Measurements from ENCODE around the gene ARHGAP1. TPM values are rescaled to one million over a fixed set of nuclear protein-coding genes. Genes with fewer than 3 reads are reported as not detected.

The ARHGAP1 gene
- total and polyA plus RNA-seq, 2 of the 4 experiments (the other 2 are of a cell fraction), result 46.6 to 78.8 TPM

DNA sequence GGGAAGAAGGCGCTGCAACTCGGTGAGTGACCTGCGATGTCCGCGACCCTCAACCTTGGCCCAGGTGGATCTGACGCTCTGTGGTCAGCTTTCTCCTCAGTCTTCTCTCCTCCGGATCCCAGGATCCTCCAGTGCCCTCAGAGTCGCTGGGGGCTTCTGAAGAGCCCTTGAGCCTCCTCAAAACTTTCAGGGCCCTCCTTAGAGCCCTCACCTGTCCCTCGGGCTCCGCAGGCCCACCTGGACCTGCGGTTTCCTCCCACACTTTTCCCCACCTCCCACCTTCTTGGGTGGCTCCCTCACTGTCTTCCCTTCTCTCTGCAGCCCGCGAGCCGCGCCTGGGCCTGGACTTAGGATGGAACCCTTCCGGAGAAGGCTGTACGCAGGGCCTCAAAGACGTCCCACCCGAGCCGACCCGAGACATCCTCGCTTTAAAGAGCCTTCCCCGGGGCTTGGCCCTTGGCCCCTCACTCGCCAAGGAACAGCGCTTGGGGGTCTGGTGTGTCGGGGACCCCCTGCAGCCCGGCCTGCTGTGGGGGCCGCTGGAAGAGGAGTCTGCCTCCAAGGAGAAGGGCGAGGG is 747 bp upstream of the ARHGAP1 start:
- H4K5ac ChIP-seq (ENCODE audit: low read depth, low read length), result peak overlapping the region; percentile 92
- H3K18ac ChIP-seq (ENCODE audit: low read depth, low read length), result peak overlapping the region; percentile 71
- peaks cover 11% of the 10 kb centered on the region for H3K4me1 ChIP-seq (ENCODE audit: control insufficient read depth, insufficient read depth, low read length)
- WGBS, 2 experiments (ENCODE audit: extremely low coverage in 2 of 2, insufficient read length in 1 of 2), result 3% methylated on average over 10 of the region's 29 CpGs; no CpG with 5 or more reads in 1 of the 2 experiments
- H2AK5ac ChIP-seq (ENCODE audit: low read depth, low read length), result peak overlapping the region; percentile 94
- intact Hi-C loops (cut with micrococcal nuclease), result no loop called here
- peaks cover 7% of the 10 kb centered on the region; the same call in 1 of the 2 replicates for H4K20me1 ChIP-seq (ENCODE audit: insufficient read depth, low read length)
- H3K27me3 ChIP-seq (ENCODE audit: control insufficient read depth, insufficient read depth, low read length), result no peaks in the 10 kb centered on the region
- TF ChIP-seq POLR2A (IDR thresholded peaks at IDR 0.05; ENCODE audit: low read depth, low read length) (no peak), CHD1 (IDR thresholded peaks at IDR 0.05; ENCODE audit: low read depth, low read length) (0 out of 2 replicates have a peak, but pooled peaks have one; percentile 54), NFE2L2 (IDR thresholded peaks at IDR 0.05; ENCODE audit: low read depth, low read length) (no peak), RFX5 (IDR thresholded peaks at IDR 0.05; ENCODE audit: low read depth, low read length) (no peak), RAD21 (IDR thresholded peaks at IDR 0.05; ENCODE audit: low read length) (peak; percentile 19; the same call in 1 of the 2 replicates), BHLHE40 (IDR thresholded peaks at IDR 0.05; ENCODE audit: low read depth, low read length) (no peak)
- peak overlapping the region; percentile 47 for H3K14ac ChIP-seq (replicated peaks; ENCODE audit: low read depth, low read length)
- peak overlapping the region; percentile 96 for H3K4me2 ChIP-seq (ENCODE audit: low read depth, low read length)
- H2AK9ac ChIP-seq (replicated peaks; ENCODE audit: low read depth, low read length, poor library complexity), result peak overlapping the region; percentile 63
- H3K9me3 ChIP-seq (ENCODE audit: control insufficient read depth, insufficient read depth, low read length), result no peaks in the 10 kb centered on the region
- CTCF ChIA-PET, result no interaction called here
- H3K23ac ChIP-seq (ENCODE audit: low read depth, low read length), result peak overlapping the region; percentile 4; the same call in 1 of the 2 replicates
- H3K9me1 ChIP-seq (ENCODE audit: insufficient read depth, low read length), result peaks cover 12% of the 10 kb centered on the region; the same call in 1 of the 2 replicates
- H3K27ac ChIP-seq (ENCODE audit: insufficient read depth, low read length), result peak overlapping the region; percentile 98
- H4K8ac ChIP-seq (ENCODE audit: low read depth in 2 of 2, low read length in 2 of 2), result peak overlapping the region; percentile 90 to 99
- peak overlapping the region; percentile 99 for H3K56ac ChIP-seq (ENCODE audit: extremely low read depth, insufficient read depth, low read length)
- H3K9ac ChIP-seq (ENCODE audit: low read depth, low read length), result peak overlapping the region; percentile 98
- peak overlapping the region; percentile 2; the same call in 1 of the 2 replicates for H2BK120ac ChIP-seq (ENCODE audit: low read depth, low read length)
- H3K4ac ChIP-seq (ENCODE audit: low read depth, low read length), result peak overlapping the region; percentile 65
- H2BK15ac ChIP-seq (ENCODE audit: low read depth, low read length), result 0 out of 3 replicates have a peak overlapping the region, but pooled peaks have one; percentile 82
- peaks cover 18 to 78% of the 10 kb centered on the region in 2 experiments; a peak in 3 of 4 replicates for H3K79me1 ChIP-seq (ENCODE audit: low read depth in 1 of 2, low read length in 2 of 2)
- peak overlapping the region; percentile 95 for H2BK5ac ChIP-seq (ENCODE audit: low read depth, low read length, poor library complexity, severe bottlenecking)
- in situ Hi-C loops (cut with MboI; ENCODE audit: low sequenced_read_pairs), result no loop called here
- ATAC-seq (ENCODE audit: low read depth) (no peak), DNase-seq (no peak)
- peaks cover 40% of the 10 kb centered on the region for H3K36me3 ChIP-seq (ENCODE audit: control insufficient read depth, insufficient read depth, low read length)
- TSS peak; percentile 83 for BruUV-seq (replicated peaks)
- H2BK20ac ChIP-seq (ENCODE audit: low read depth, low read length), result no peak overlapping the region
- POLR2A ChIA-PET (ENCODE audit: unreplicated experiment), result interaction anchor here (0.6 to 1.3 kb wide), 4 partner anchors 10 to 409 kb away, joined by 3 to 5 read pairs (median 3); no protein-coding TSS in a partner anchor
- peak overlapping the region; percentile 91 for H3K4me3 ChIP-seq (ENCODE audit: insufficient read depth, low read depth, low read length)
- dilution Hi-C loops (cut with HindIII; ENCODE audit: low sequenced_read_pairs, unreplicated experiment), result no loop called here
- peak overlapping the region; percentile 96 for H2AFZ ChIP-seq (replicated peaks; ENCODE audit: low read length, poor library complexity)
- H4K91ac ChIP-seq (ENCODE audit: insufficient read depth, low read depth, low read length), result peak overlapping the region; percentile 67
